NCI-H1105 (cell line): ENCODE results near the gene UBE2D4.
"Not testable (repeated sequence)": the region's sequence is repeated elsewhere in the genome, so short reads cannot be mapped to it uniquely, and the experiment has no call there.

Experiments
- DNase-seq: peaks from one replicate; lab custom pipeline; 2025; lab: John Stamatoyannopoulos, UW

Gene UBE2D4

DNA sequence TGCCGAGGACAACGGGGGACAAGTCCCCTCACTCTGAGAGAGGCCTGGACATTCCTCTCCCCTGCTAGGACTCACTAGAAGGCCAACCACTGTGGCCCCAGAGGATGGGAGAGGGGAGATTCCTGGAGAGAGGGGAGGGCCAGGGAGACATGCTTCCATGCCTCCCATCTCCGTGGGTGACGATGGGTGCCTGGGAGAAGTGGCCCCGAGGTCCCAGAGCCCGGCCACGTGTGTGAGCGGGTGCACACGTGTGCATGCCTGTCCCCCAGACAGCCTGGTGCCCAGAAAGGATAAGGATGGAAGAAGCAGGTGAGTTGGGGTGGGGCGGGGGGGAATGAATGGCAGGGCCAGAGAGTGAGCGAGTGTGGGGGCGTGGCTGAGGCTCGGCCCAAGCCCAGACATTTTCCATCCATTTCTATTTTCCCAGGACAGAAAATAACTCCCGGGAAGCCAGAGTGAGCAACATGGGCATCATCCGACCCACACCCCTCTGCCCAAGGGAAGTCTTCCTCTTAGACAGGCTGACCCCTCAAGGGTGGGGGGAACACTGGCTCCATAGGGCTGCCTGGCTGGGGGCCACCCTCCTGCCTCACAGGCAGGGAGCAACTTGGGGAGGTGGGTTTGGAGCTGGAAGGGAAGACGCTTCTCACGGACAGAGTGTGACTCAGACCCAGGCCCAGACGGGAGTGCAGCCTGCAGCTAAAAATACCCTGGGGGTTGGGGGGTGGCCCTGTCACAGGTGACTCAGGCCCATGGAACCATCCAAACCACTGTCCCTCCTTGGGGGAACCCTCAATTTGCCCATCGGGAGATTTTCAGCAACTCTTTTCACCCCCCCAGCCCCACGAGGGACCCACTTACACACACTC lies 42.2 kb downstream of the UBE2D4 start:
- not testable (repeated sequence) for DNase-seq

DNA sequence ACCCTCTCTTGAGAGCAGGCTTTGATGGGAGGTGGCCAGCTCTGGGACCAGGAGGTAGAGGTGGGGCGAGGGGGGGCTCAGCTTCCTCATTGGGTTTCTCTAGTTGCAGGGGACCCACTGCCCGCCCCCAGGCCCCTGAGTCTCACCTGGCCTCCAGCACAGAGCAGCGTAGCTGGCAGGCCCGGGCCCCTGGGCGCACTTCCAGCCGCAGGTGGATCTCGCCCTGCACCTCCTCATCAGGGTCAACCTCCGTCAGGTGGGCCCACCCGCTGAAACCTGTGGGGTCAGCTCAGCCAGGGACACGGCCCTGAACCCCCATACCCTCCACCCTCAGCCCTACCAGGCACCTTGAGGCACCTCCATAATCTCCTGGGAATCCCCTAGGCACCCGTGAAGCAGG lies 43.4 kb downstream of the UBE2D4 start:
- DNase-seq: not testable (repeated sequence)

DNA sequence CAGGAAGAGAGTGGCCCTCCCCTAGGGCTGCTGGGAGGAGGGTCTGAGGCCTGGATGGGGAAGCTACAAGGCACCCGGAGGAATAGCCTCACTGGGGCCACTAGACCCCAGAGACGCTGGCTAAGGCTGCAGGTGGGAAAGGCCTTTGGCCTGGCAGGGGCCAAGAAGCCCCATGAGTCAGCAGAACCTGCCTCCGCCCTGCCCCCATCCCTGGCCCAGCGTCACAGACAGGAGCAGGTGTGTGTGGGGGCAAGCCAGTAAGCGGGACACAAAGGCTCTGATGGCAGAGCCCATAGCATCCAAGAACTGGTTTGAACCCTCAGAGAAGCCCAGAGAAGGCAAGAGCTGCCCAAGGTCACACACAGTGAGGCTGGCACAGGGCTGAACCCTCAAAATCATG lies 44.5 kb downstream of the UBE2D4 start:
- DNase-seq: not testable (repeated sequence)

DNA sequence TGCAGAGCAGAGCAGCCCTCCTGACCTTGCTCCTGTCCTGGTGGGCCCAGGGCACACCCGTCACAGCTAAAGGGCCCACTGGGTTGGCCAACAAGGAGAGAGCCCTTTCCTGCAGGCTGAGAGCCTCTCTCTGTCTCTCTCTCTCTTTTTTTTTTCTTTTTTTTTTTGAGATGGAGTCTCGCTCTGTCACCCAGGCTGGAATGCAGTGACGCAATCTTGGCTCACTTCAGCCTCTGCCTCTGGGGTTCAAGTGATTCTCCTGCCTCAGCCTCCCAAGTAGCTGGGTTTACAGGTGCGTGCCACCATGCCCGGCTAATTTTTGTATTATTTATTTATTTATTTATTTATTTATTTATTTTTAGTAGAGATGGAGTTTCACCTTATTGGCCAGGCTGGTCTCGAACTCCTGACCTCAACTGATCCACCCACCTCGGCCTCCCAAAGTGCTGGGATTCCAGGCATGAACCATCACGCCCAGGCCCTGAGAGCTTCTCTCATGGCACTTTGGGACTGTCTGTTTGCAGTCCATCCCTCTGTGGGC lies 47.9 kb downstream of the UBE2D4 start:
- DNase-seq: not testable (repeated sequence)

DNA sequence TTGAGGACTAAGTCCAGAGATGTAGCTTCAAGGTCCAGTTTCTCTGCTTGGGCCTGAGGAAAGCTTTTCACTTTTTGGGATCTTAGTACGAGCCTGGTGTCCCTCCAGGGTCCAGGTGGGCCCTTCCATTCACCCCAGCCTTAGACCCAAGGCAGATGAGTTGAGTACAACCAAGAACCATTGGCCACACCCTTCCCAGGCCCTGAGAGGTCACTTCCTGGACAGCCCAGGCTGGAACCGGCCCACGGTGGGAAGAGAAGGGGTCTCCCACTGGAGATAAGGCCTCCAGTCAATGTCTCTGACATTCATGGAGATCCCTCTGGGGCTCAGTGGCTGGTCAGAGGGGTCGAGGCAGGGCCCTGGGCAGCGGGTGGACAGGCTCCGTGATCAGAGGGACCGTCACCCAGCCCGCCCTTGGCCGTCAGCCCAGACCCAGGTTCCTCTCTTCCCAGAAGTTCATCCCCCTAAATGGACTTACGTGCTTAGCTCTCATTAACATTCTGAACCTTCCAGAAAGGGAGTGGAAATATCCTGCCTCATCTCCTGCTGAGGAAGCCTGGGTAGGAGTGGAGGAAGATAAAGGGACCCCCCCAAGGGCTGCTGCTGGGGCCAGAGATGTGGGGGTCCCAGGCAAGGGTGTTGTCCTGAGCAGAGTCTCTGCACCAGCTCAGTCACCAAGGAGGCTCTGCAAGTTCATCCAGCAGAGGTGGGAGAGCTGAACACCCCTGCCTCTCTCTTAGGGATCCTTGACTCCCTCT lies 48.7 kb downstream of the UBE2D4 start:
- not testable (repeated sequence) for DNase-seq

DNA sequence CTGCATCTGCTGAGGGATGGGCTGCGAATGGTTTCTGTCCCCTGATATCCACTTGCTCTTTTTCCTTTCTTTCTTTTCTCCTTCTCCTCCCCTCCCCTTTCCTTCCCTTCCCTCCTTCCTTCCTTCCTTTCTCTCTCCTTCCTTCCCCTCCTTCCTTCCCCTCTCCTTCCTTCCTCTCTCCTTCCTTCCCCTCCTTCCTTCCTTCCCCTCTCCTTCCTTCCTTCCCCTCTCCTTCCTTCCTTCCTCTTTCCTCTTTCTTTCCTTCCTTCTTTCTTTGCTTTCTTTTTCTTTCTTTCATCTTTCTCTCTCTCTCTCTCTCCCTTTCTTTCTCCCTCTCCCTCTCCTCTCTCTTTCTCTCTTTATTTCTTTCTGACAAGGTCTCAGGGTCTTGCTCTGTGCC lies 51.3 kb downstream of the UBE2D4 start:
- DNase-seq: no peak

DNA sequence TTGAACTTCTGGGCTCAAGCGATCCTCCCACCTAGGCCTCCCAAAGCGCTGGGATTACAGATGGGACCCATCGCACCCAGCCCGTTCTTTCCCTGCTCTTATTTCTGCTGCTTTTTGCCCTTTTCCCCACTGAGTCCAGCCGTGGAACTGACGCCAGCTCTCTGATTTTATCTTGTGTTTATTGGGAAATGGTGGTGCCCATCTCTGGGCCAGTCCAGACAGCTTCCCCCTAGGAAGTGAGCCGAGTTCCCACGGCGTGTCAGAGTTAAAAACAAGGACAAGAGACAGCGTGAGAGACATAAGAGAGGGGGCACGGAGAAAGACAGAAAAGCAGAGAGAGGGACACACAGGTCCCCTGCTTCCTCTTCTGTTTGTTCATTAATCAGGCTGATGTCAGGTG lies 51.9 kb downstream of the UBE2D4 start:
- not testable (repeated sequence) for DNase-seq

DNA sequence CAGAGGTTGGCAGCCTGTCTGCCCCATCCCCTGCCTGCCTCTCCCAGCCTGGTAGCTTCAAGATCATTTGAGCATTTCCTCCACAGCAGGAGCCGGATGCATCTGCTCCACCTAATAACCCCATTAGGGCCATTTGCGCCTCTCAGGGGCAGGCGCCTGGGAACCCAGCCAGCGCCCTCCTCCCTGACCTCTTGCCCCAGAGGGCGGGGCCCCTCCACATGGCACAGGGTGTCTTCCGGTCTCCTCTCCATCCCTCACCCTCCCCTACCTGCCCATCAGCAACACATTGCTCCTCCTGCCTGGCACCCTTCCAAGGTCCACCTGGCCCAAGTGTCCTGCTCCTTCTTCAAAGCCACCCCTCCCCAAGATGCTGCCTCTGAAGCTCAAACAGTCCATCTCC lies 56.6 kb downstream of the UBE2D4 start:
- not testable (repeated sequence) for DNase-seq

DNA sequence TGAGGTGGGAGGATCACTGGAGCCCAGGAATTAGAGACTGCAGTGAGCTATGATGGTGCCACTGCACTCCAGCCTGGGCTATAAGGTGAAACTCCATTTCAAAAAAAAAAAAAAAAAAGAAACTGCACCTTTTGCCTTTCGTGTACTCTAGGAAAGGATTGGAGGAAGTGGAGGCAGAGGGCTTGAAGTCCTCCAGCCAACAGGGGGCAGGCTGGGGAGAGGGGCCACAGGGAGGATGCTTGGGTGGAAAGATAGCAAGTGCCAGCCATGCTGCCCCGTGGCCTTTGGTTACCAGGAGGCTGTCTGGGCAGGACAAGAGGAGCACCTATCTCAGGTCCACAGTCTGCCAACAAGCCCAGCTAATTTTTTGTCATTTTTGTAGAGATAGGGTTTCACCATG lies 57.5 kb downstream of the UBE2D4 start:
- DNase-seq: not testable (repeated sequence)

DNA sequence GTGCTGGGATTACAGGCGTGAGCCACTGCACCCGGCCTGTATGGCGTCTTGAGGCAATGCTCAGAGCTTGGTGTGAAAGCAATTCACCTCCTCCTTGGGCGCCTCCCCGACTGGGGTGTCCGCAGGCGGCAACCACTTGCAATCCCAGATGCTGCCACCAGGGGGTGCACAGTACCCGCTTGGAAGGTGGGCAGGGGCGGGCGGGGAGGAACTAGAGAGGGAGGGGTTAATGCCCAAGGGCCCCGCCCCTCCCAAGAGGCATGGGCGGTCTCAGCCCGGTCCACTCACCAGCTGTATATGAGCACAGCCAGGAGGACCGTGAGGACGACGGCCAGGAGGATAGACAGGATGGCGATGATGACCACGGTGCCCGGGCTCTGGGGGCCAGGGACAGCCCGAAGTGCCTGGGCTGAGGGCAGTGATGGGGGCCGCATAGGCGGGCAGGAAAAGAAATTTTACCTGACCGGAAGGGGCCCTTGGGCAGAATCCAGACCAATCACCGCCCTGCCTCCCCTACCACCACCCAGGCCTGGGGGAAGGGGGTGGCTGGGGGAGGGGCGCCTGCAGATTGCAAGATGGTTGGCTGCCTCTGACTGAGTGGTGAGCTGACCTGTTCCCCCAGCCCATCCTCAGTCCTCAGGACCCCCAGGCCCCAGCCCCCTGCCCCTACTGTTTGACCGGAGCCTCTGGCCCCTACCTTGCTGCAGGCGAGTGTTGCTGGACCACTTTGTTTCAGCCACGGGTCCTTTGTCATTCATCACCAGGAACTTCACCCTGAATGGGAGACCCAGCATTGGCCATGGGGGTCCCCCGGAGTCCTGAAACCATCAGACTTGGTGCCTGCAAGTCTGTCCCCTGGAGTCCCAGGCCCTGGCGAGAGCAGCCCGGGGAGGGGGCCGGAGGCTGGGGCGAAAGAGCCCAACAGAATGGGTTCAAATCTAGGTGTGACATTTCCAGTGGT lies 59.9 kb downstream of the UBE2D4 start:
- DNase-seq: peak; percentile 36

DNA sequence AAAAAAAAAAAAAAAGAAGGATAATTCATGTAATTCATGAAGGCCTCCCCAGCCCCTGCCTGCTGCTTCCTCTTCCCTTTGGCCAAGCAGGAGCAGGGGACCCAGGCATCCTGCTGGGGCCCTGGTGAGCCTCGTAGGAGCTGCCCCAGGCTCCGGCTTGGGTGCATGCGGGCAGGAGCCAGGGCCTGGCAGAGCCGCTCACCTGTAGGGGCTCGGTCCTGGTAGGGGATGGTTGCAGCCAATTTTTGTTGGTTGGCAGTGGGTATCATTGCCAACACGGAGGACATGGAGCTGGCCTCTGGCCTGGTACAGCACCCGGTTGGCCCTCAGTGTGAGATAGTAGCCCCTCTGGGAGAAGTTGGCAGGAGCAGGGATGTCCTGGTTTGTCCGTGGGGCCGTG lies 61.2 kb downstream of the UBE2D4 start:
- not testable (repeated sequence) for DNase-seq

DNA sequence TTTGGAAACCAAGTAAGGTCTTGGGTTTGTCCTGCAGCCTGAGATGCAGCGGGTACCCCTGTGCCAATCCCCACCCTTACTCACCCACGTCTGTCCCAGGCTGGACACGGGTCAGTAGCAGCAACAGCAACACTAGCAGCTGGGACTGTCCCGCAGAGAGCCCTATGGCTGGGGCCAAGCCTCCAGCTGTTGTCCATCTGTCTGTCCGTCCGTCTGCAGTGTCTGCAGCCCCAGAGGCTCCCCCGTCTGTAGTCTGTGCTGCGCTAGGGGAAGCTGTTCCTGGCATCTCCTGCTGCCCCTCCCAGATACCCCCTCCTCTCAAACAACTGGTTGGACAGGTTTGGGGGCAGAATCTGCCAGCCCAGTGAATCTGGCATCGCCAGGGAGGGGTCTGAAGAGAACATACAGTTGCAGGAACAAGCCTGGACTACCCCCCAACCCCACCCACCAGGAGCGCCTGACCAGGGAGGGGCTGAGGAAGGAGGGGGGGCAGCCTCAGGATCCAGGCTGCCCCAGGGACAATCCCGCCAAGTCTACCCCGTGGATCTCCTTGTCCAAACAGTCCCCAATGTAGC lies 63.9 kb downstream of the UBE2D4 start:
- not testable (repeated sequence) for DNase-seq

DNA sequence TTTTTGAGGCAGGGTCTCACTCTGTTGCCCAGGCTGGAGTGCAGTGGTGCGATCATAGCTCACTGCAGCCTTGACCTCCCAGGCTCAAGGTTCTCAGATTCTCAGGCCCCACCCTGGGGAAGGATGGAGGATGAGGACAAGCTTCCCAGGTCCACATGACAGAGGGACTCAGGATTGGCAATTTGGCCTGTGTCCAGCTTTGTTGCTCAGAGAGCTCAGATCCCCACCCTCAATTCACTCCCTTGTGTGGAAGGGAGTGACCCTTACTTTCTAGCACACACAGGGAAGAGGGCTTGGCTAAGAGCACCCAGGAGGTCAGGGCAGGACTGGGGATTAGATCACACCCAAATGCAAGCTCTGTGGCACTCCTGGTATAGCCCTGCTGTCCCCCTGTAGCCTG lies 64.6 kb downstream of the UBE2D4 start:
- DNase-seq: not testable (repeated sequence)

DNA sequence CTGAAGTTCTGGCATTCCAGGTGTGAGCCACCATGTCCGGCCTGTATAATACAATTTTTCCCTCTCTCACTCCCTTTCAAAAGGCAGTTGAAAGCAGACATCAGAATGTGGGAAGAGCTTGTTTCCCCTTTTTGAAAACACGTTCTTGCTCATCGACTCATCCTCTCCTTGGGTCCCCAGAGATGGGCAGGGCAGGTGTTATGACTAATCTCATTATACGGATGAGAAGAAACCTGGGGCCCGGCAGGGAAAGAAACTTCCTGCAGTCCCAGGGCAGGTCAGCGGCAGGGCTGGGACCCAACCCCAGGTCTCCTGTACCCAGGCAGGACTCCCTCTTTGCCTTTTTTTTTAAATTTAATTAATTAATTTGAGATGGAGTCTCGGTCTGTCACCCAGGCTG lies 66.7 kb downstream of the UBE2D4 start:
- not testable (repeated sequence) for DNase-seq

DNA sequence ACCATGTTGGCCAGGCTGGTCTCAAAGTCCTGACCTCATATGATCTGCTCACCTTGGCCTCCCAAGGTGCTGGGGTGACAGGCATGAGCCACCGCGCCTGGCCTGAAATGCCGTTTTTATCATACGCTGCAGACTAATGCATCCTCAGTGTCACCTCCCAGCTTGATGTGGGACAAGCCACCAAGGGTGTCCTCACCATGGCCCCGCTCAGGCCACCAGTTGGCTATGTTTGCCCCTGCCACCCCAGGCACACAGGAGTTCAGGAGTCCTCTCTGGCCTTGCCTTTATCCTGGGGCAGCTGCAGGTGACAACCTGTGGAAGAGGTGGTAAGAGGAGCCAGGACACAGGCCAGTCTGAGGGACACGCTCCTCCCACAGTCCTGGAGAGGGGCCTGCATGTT lies 68.4 kb downstream of the UBE2D4 start:
- DNase-seq: not testable (repeated sequence)

DNA sequence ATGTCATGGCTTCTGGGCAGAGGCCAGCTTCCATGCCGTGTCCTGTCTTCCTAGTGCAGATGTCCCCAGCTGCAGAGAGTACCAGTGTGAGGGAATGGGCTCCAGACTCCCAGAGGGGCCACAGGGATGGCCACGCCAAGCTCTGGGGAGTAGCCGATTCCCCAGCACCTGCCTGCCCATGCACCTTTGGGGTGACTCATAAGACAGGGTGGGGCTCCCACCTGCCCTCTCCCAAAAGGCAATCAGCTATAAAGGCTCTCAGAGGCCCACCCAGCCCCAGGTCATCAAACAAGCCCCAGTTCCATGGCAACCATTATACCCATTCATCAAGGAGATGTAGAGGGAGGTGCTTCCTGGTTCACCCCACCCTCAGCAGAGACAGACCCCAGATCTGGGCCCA lies 71.3 kb downstream of the UBE2D4 start, which contains the start of gene SPDYE1:
TSS of gene SPDYE1 (plus strand) at position 366 of the 400 bp plus-strand sequence. CDS start 2,053 bp downstream, outside the sequence.
- DNase-seq: not testable (repeated sequence)
